DOHH2 (cell line): ENCODE measurements around the gene BPI.

ENCODE experiments used
- CTCF ChIP-seq: fragments of 200-600 bp; sonication (generic); IDR thresholded peaks from one replicate; pipeline ENCODE4 v1.5.1; 2014; ENCODE audit warnings: antibody characterized with exemption, mild to moderate bottlenecking, low read depth, low read length; ENCODE audit not compliant: poor library complexity, severe bottlenecking
- EZH2phosphoT487 ChIP-seq: fragments of 200-600 bp; sonication (generic); IDR thresholded peaks from 2 replicates; pipeline ENCODE4 v1.6.1; 2017; ENCODE audit warnings: borderline replicate concordance, mild to moderate bottlenecking, antibody characterized with exemption, low read length, moderate library complexity, mixed read lengths

GRCh38 chr20:38256021-38256420 is 47.9 kb upstream of the BPI start:
- no peak for TF ChIP-seq CTCF
- no peak for TF ChIP-seq EZH2phosphoT487
